ENCODE data around the gene DHRSX.

GRCh38 chrX:2299871-2300270, 200.9 kb downstream of the DHRSX start:
- TF ChIP-seq CTCF (IDR thresholded peaks at IDR 0.05) (no peak), EZH2 (IDR thresholded peaks at IDR 0.05; ENCODE audit: borderline replicate concordance, insufficient read depth, low read depth, low read length, poor library complexity, severe bottlenecking) (no peak)
